ENCODE results near the gene TNS1.

GRCh38 chr2:217897816-217898806 is 104.7 kb downstream of the TNS1 start:
- TF ChIP-seq CTCF (IDR thresholded peaks at IDR 0.05; ENCODE audit: low read length) (no peak), EZH2phosphoT487 (IDR thresholded peaks at IDR 0.05; ENCODE audit: low read length) (no peak)

All from MM.1S (cell line).